Activated CD8-positive, alpha-beta memory T cell treated with anti-CD3 and anti-CD28 coated beads for 24 hours (primary cell): Measurements from ENCODE around the gene FXN.
"Not testable (repeated sequence)": the region's sequence is repeated elsewhere in the genome, so short reads cannot be mapped to it uniquely, and the experiment has no call there.

Experiments
- DNase-seq: peaks from one replicate; pipeline ENCODE4 v3.0.0-alpha.2; 2020

FXN gene

DNA sequence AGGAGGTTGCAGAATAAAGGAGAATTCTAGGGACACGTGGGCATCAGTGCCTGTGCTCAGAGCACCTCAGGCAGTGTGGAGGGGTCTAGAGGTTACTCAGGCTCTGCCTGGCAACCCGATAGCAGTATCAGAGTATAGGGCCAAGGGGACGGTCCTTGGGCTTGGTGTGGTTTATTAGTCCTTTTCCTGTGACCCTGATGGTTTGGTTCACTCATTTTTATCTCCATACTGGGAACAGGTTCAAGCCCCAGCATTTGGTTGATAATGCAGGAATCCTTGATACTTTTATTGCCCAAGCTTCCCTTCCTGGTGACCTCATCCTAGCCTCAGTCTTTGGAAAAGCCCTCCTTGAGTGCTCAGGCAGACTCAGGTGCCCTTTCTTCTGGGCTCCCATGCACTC is 35.5 kb downstream of the FXN start:
- no peak for DNase-seq

DNA sequence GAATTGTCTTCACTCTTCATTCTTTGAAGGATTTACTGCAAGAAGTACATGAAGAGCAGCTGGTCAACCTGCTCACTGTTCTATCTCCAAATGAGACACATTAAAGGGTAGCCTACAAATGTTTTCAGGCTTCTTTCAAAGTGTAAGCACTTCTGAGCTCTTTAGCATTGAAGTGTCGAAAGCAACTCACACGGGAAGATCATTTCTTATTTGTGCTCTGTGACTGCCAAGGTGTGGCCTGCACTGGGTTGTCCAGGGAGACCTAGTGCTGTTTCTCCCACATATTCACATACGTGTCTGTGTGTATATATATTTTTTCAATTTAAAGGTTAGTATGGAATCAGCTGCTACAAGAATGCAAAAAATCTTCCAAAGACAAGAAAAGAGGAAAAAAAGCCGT is 37.6 kb downstream of the FXN start:
- DNase-seq: no peak

DNA sequence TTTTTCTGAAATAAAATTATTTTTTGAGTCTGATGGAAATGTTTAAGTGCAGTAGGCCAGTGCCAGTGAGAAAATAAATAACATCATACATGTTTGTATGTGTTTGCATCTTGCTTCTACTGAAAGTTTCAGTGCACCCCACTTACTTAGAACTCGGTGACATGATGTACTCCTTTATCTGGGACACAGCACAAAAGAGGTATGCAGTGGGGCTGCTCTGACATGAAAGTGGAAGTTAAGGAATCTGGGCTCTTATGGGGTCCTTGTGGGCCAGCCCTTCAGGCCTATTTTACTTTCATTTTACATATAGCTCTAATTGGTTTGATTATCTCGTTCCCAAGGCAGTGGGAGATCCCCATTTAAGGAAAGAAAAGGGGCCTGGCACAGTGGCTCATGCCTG is 39.2 kb downstream of the FXN start:
- DNase-seq: no peak

GRCh38 chr9:69076550-69076949 is 41.0 kb downstream of the FXN start:
- DNase-seq: no peak

DNA sequence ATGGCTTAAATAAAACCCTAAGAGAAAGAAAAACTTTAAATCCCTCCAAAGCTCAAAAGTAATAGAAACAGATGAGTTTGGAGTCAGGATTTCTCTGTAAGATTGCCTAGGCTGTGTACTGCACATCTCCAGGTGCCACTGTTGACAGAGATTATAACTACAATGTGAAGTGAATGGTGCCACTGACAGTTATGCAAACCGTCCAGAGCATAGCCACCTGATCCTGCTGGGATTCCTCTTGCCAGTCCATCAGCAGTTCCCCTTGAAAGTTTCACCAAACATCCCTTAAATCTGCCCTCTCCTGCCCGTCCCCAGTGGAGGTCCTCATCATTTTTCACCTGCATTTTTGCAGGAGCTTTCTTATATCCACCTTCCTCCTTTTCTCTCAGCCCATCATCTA is 42.5 kb downstream of the FXN start:
- DNase-seq: no peak

DNA sequence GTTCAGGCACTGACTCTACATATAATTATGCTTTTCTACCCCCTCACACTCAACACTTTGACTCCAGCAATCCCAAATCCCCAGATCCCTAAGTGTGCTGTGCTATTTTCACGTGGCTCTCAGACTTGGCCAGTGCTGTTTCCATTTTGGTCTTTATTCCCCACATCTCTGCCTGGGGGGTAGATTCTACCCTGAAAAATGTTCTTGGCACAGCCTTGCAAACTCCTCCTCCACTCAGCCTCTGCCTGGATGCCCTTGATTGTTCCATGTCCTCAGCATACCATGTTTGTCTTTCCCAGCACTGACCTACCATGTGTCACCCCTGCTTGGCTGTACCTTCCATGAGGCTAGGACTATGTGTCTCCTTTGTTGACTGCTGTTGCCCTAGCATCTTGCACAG is 43.0 kb downstream of the FXN start:
- no peak for DNase-seq

DNA sequence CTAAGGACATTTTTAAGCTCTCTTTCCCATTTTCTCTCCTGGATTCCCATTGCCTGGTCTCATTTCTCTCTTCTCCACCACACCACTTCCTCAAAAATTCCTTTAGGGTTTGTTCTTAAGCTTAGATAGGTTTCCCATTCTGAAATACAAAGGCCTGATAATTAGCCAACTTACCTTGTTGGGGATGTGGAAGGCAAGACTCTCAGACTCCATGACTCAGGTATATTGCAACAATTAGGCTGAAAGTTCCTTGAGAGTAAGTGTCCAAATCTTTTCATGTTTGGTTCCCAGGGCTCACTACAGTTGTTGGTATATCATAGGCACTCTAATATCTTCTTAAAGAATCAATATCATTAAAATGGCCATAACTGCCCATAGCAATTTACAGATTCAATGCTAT is 43.6 kb downstream of the FXN start:
- DNase-seq: no peak

GRCh38 chr9:69081261-69081660 is 45.7 kb downstream of the FXN start:
- DNase-seq: no peak

DNA sequence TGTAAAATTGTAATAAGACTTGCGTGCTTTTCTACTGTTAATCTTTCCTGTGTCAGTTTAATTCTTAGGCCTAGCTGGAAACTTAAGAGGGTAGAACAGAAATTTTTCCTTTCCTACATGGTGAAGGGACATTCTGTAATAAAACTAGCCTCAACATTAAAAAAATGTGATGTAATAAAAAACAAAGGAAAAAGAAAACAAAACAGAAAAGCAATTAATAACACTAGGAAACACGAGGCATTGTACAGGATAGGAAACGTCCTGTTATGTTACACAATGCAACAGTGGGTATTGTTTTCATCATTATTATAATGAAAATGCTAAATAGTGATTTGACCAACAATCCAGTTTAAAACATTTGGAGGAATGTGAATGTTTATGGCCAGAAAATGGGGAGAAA is 47.8 kb downstream of the FXN start:
- DNase-seq: no peak

GRCh38 chr9:69085569-69086283 is 50.2 kb downstream of the FXN start:
- no peak for DNase-seq

DNA sequence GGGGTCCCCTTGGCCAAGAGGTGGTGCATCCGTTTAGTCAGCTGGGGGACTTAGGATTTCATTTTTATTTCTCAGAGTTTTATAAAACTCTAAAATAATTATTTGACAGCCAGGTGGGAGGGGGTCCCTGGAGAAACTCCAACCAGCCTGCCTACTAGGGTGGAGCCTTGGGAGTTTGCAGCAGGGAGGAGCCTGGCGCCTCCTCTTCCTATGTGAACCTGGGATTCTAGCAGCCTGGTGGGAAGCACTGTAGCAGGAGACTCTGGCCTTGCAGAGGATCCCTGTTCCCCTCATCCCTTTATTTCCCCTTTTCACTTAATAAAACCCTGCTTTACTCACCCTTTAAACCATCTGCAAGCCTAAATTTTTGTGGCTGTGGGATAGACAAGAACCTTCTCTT is 50.8 kb downstream of the FXN start:
- no peak for DNase-seq

DNA sequence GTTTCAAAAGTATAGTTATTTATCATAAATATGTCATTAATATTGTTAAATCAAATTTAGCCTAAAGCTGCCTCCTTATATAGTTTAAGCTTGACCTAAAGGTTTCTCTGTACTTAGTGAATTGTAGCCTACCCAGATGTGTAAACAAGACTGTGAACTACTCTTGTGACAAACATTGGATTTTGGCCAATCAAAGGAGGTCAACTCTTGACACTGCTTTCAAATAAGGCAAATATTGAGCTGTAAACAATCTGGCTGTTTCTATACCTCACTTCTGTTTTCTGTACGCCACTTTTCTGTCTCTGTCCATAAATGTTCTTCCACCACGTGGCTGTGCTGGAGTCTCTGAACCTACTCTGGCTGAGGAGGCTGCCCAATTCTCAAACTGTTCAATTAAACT is 51.2 kb downstream of the FXN start:
- DNase-seq: no peak

- no peak for DNase-seq
Measured at GRCh38 chr9:69089082-69089481, 53.5 kb downstream of the FXN start.

DNA sequence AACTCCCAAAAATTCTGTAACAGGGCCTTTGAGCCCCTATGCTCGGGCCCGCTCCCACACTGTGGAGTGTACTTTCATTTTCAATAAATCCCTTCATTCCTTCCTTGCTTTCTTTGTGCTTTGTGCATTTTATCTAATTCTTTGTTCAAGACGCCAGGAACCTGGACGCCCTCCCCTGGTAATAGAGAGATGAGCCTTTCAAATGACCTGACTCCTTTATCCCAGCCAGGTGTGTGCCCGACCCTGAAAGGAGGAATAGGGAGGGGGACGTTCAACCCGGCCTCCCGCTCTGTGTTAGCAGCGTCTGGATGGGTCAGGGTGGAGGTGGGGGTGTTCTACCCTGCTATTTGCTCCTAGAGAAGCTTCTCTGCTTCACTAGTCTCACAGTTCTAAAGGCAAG is 53.9 kb downstream of the FXN start:
- DNase-seq: no peak

DNA sequence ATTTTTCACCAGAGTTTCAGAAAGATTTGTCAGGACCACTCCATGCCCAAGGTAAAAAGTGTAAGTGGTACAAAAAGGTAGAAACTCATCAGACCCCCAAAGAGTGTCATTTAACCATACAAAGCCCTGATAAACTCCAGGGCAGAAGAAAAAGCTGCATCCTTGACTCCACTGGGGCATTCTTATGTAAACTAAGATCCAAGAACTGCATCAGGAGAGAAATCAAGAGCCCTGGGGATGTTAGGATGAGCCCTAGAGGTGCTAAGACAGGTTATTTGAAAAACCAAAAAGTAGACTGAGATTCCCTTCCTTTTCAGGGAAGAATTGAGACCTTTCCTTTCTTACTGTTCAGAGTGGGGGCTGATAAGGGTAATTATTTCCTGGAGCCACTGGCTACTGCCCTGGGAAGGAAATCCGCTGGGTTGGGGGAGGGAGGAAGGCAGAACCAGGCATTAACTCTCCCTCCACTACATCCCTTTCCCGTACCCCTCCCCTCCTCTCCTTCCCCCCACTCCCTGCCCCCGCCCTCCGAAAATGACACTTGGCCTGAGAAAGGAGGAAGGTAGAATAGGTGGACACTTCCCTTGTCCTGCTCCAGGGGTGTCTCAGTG is 54.7 kb downstream of the FXN start:
- DNase-seq: no peak

DNA sequence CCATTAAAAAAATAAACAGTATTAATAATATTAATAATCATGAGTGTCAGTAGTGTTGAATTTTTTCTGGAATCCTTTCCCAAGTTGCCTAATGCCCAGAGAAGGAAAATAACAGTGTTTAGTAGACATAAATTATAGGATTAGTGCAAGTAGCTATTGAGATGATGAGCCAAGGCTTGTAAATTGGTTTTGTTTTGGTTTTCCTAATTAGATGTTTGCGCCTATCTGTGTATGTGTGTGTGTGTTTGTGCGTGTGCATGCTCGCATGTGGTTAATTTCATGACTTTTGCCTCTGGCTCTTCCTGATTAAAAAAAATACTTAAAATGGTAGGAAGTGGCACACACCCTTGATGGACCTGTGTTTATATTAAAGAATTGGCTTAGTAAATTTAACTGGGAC is 55.4 kb downstream of the FXN start:
- no peak for DNase-seq

DNA sequence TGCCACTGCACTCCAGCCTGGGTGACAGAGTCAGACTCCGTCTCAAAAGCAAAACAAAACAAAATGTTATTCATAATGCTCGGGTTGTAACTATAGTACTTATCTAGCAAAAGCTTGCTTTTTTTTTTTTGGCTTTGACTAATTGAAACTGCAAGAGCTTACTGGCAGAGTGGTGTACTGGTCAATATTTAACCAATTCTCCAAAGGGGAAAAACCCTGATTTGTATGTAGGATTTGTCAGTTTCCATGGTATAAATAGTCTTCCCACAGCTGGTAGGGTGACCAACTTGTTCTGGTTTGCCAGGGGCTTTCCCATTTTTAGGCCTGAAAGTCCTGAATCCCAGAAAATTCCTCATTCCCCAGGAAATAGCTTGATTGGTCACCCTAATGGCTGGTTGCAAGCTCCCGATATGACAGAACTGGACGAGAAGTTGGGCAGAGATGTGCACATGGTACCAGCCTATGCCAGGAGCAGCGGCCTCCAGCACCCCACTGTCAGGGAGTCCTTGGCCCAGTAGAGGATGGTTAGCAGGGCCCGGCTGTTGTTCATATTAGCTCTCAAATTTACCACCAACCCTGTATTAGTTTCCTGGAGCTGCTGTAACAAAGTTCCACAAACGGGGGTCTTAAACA is 58.0 kb downstream of the FXN start:
- no peak for DNase-seq

DNA sequence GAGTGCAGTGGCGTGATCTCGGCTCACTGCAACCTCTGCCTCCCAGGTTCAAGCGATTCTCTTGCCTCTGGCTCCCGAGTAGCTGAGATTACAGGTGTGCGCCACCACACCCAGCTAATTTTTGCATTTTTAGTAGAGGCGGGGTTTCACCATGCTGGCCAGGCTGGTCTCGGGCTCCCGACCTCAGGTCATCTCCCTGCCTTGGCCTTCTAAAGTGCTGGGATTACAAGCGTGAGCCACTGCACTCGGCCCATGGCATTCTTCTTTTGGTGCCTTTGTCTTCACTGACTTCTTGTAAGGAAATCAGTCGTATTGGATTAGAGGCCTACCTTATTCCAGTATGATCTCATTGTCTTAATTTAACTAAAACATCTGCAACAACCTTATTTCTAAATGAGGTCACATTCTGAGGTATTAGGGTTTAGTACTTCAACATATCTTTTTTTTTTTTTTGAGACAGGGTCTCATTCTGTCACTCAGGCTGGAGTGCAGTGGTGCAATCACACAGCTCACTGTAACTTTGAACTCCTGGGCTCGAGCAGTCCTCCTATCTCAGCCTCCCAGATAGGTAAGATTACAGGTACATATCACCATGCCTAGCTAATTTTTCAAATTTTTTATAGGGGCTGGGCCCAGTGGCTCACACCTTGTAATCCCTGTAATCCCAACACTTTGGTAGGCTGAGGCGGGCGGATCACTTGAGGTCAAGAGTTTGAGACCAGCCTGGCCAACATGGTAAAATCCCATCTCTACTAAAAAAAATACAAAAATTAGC is 59.0 kb downstream of the FXN start:
- not testable (repeated sequence) for DNase-seq

GRCh38 chr9:69097064-69097463 is 61.5 kb downstream of the FXN start:
- no peak for DNase-seq

- DNase-seq: no peak
Measured at GRCh38 chr9:69097923-69098593, 62.5 kb downstream of the FXN start.

DNA sequence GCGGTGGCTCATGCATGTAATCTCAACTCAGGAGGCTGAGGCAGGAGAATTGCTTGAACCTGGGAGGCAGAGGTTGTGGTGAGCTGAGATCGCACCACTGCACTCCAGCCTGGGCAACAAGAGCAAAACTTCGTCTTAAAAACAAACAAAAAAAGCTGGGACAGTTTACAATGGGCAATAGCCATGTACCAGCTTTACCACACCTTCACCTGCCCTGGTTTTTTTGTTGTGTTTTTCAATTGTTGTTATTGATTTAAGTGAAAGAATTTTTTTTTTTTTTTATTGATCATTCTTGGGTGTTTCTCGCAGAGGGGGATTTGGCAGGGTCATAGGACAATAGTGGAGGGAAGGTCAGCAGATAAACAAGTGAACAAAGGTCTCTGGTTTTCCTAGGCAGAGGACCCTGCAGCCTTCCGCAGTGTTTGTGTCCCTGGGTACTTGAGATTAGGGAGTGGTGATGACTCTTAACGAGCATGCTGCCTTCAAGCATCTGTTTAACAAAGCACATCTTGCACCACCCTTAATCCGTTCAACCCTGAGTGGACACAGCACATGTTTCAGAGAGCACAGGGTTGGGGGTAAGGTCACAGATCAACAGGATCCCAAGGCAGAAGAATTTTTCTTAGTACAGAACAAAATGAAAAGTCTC is 67.9 kb downstream of the FXN start:
- not testable (repeated sequence) for DNase-seq

GRCh38 chr9:69104830-69105527 is 69.4 kb downstream of the FXN start:
- DNase-seq: no peak
